NCI-H82 treated with DMSO at 0.1 percent for 48 hours (cell line): ENCODE results near the gene ACOT11.

ENCODE experiments used
- DNase-seq: peaks from one replicate; lab custom pipeline; 2025; ENCODE audit not compliant: unreplicated experiment; lab: John Stamatoyannopoulos, UW

The ACOT11 gene

GRCh38 chr1:54584575-54584974, 36.5 kb downstream of the ACOT11 start:
- DNase-seq = no peak

- no peak for DNase-seq
Measured at GRCh38 chr1:54585181-54586066, 37.4 kb downstream of the ACOT11 start.

GRCh38 chr1:54588377-54588776, 40.3 kb downstream of the ACOT11 start:
- DNase-seq = no peak

GRCh38 chr1:54591127-54591756, 43.2 kb downstream of the ACOT11 start:
- no peak for DNase-seq

GRCh38 chr1:54593571-54594160, 45.6 kb downstream of the ACOT11 start:
- DNase-seq = no peak

GRCh38 chr1:54594463-54594862, 46.4 kb downstream of the ACOT11 start:
- no peak for DNase-seq

- no peak for DNase-seq
Measured at GRCh38 chr1:54595956-54596498, 48.0 kb downstream of the ACOT11 start.

- no peak for DNase-seq
Measured at GRCh38 chr1:54596756-54597155, 48.7 kb downstream of the ACOT11 start.

GRCh38 chr1:54597455-54598030, 49.5 kb downstream of the ACOT11 start:
- no peak for DNase-seq

- no peak for DNase-seq
Measured at GRCh38 chr1:54599211-54599823, 51.3 kb downstream of the ACOT11 start.

- no peak for DNase-seq
Measured at GRCh38 chr1:54600947-54601721, 53.1 kb downstream of the ACOT11 start.

- no peak for DNase-seq
Measured at GRCh38 chr1:54601730-54602129, 53.7 kb downstream of the ACOT11 start.

- DNase-seq = no peak
Measured at GRCh38 chr1:54602554-54602953, 54.5 kb downstream of the ACOT11 start.

- no peak for DNase-seq
Measured at GRCh38 chr1:54603241-54603640, 55.2 kb downstream of the ACOT11 start.

- DNase-seq = no peak
Measured at GRCh38 chr1:54604051-54604450, 56.0 kb downstream of the ACOT11 start.

- no peak for DNase-seq
Measured at GRCh38 chr1:54604572-54605370, 56.7 kb downstream of the ACOT11 start.

GRCh38 chr1:54606096-54606989, 58.3 kb downstream of the ACOT11 start:
- no peak for DNase-seq

- no peak for DNase-seq
Measured at GRCh38 chr1:54606990-54607325, 58.9 kb downstream of the ACOT11 start.
